PFSK-1 (cell line): ENCODE measurements around the gene FAM184A.

Experiments
- FOXP2 ChIP-seq: optimal IDR thresholded peaks from 2 replicates; pipeline ENCODE3; 2011; ENCODE audit warnings: borderline replicate concordance, control low read depth, inconsistent platforms; ENCODE audit not compliant: insufficient read depth; ENCODE audit errors: extremely low read length, extremely low read depth
- POLR2AphosphoS5 ChIP-seq: IDR thresholded peaks from 2 replicates; pipeline ENCODE4 v1.6.1; 2012; ENCODE audit warnings: low read depth, mild to moderate bottlenecking, control low read depth, low read length, moderate library complexity
- REST ChIP-seq, 2 experiments: IDR thresholded peaks; 2 replicates each; pipeline versions ENCODE4 v1.6.1 to v1.8.0; 2011 to 2012; ENCODE audit warnings: low read depth in 2 of 2, low read length in 2 of 2, control low read depth in 1 of 2, inconsistent platforms in 1 of 2, mild to moderate bottlenecking in 1 of 2, moderate library complexity in 1 of 2; ENCODE audit not compliant: insufficient read depth in 1 of 2
- SIN3A ChIP-seq: IDR thresholded peaks from 2 replicates; pipeline ENCODE4 v1.6.1; 2012; ENCODE audit warnings: mild to moderate bottlenecking, low read length, moderate library complexity, borderline replicate concordance; ENCODE audit not compliant: insufficient read depth
- TAF1 ChIP-seq: IDR thresholded peaks from 2 replicates; pipeline ENCODE4 v1.6.1; 2012; ENCODE audit warnings: low read length, control low read depth, borderline replicate concordance; ENCODE audit not compliant: insufficient read depth

FAM184A gene

GRCh38 chr6:119084784-119085183, 6.3 kb upstream of the FAM184A start:
- TF ChIP-seq POLR2AphosphoS5, result no peak
- TF ChIP-seq TAF1, result no peak
- no peak for TF ChIP-seq REST (IDR thresholded peaks at IDR 0.05; ENCODE audit: insufficient read depth in 1 of 2, low read depth in 2 of 2, low read length in 2 of 2)
- no peak for TF ChIP-seq SIN3A
- TF ChIP-seq FOXP2, result no peak

GRCh38 chr6:119083007-119083406, 4.5 kb upstream of the FAM184A start:
- TF ChIP-seq POLR2AphosphoS5, result no peak
- no peak for TF ChIP-seq SIN3A
- TF ChIP-seq TAF1, result no peak
- no peak for TF ChIP-seq FOXP2
- TF ChIP-seq REST (IDR thresholded peaks at IDR 0.05; ENCODE audit: insufficient read depth in 1 of 2, low read depth in 2 of 2, low read length in 2 of 2), result no peak

- TF ChIP-seq POLR2AphosphoS5 (no peak), SIN3A (no peak), TAF1 (no peak), FOXP2 (no peak), REST (IDR thresholded peaks at IDR 0.05; ENCODE audit: insufficient read depth in 1 of 2, low read depth in 2 of 2, low read length in 2 of 2) (no peak)
Measured at GRCh38 chr6:119079283-119079809, 882 bp upstream of the FAM184A start.

GRCh38 chr6:119077643-119078375, 655 bp downstream of the FAM184A start:
- TF ChIP-seq SIN3A (no peak), FOXP2 (no peak), TAF1 (no peak), POLR2AphosphoS5 (no peak), REST (IDR thresholded peaks at IDR 0.05; ENCODE audit: insufficient read depth in 1 of 2, low read depth in 2 of 2, low read length in 2 of 2) (no peak)

GRCh38 chr6:119077391-119077642, 1.1 kb downstream of the FAM184A start:
- TF ChIP-seq TAF1, result no peak
- no peak for TF ChIP-seq FOXP2
- TF ChIP-seq POLR2AphosphoS5, result no peak
- TF ChIP-seq SIN3A, result no peak
- TF ChIP-seq REST (IDR thresholded peaks at IDR 0.05; ENCODE audit: insufficient read depth in 1 of 2, low read depth in 2 of 2, low read length in 2 of 2), result no peak
